Mesenchymal stem cell (in vitro differentiated cells and primary cell): Measurements from ENCODE around the gene C14orf132.

ENCODE experiments used
- DNase-seq: peaks from one replicate; pipeline ENCODE4 v3.0.0-alpha.2; 2013
- H2AFZ ChIP-seq: one replicate; pipeline ENCODE4 v1.6.1; 2013; ENCODE audit warnings: low read depth, mild to moderate bottlenecking, control low read depth, inconsistent platforms, low read length, moderate library complexity
- H2AK5ac ChIP-seq: 2 replicates; pipeline ENCODE4 v1.6.1; 2013; ENCODE audit warnings: low read length, moderate library complexity, mild to moderate bottlenecking, inconsistent platforms; ENCODE audit not compliant: severe bottlenecking
- H2BK120ac ChIP-seq: one replicate; pipeline ENCODE4 v1.6.1; 2013; ENCODE audit warnings: low read depth, mild to moderate bottlenecking, inconsistent platforms, low read length, moderate library complexity
- H2BK12ac ChIP-seq, 2 experiments: one replicate each; pipeline ENCODE4 v1.6.1; 2013; ENCODE audit warnings: inconsistent platforms in 2 of 2, low read length in 2 of 2, mild to moderate bottlenecking in 2 of 2, moderate library complexity in 2 of 2, control low read depth in 1 of 2
- H2BK15ac ChIP-seq: one replicate; pipeline ENCODE4 v1.6.1; 2013; ENCODE audit warnings: mild to moderate bottlenecking, low read depth, inconsistent platforms; ENCODE audit not compliant: poor library complexity, severe bottlenecking
- H2BK5ac ChIP-seq: 2 replicates; pipeline ENCODE4 v1.6.1; 2013; ENCODE audit warnings: low read depth, mild to moderate bottlenecking, low read length, control low read depth, inconsistent platforms; ENCODE audit not compliant: poor library complexity, severe bottlenecking
- H3K14ac ChIP-seq, 2 experiments: one replicate each; pipeline ENCODE4 v1.6.1; 2013; ENCODE audit warnings: inconsistent platforms in 2 of 2, low read length in 2 of 2, control low read depth in 1 of 2, mild to moderate bottlenecking in 1 of 2, moderate library complexity in 1 of 2
- H3K18ac ChIP-seq, 2 experiments: one replicate each; pipeline ENCODE4 v1.6.1; 2013; ENCODE audit warnings: inconsistent platforms in 2 of 2, low read length in 2 of 2, control low read depth in 1 of 2, low read depth in 1 of 2, mild to moderate bottlenecking in 1 of 2
- H3K23ac ChIP-seq, 2 experiments: one replicate each; pipeline ENCODE4 v1.6.1; 2013; ENCODE audit warnings: inconsistent platforms in 2 of 2, low read length in 2 of 2, mild to moderate bottlenecking in 2 of 2, moderate library complexity in 2 of 2, control low read depth in 1 of 2
- H3K27ac ChIP-seq: 2 replicates; pipeline ENCODE4 v1.5.1; 2013; ENCODE audit warnings: mild to moderate bottlenecking, moderate library complexity, low read length, control low read depth, inconsistent platforms; ENCODE audit not compliant: poor library complexity, severe bottlenecking
- H3K27me3 ChIP-seq, 2 experiments: 2 replicates each; pipeline versions ENCODE4 v1.6.1 to v1.7.0; 2013; ENCODE audit warnings: low read length in 2 of 2, mild to moderate bottlenecking in 2 of 2, moderate library complexity in 2 of 2, control low read depth in 1 of 2, inconsistent platforms in 1 of 2; ENCODE audit not compliant: control insufficient read depth in 1 of 2, insufficient read depth in 1 of 2
- H3K36me3 ChIP-seq, 2 experiments: 2 replicates each; pipeline versions ENCODE4 v1.6.1 to v1.7.0; 2013; ENCODE audit warnings: low read length in 2 of 2, control low read depth in 1 of 2, inconsistent platforms in 1 of 2, low read depth in 1 of 2, mild to moderate bottlenecking in 1 of 2; ENCODE audit not compliant: insufficient read depth in 2 of 2, control insufficient read depth in 1 of 2
- H3K4ac ChIP-seq, 2 experiments: one replicate each; pipeline ENCODE4 v1.6.1; 2013; ENCODE audit warnings: inconsistent platforms in 2 of 2, low read length in 2 of 2, mild to moderate bottlenecking in 2 of 2, moderate library complexity in 2 of 2, control low read depth in 1 of 2, low read depth in 1 of 2
- H3K4me1 ChIP-seq: 2 replicates; pipeline ENCODE4 v1.6.1; 2013; ENCODE audit warnings: low read depth, low read length, control low read depth; ENCODE audit not compliant: control insufficient read depth, insufficient read depth
- H3K4me2 ChIP-seq: 2 replicates; pipeline ENCODE4 v1.6.1; 2013; ENCODE audit warnings: low read length, mild to moderate bottlenecking, inconsistent platforms; ENCODE audit not compliant: poor library complexity, severe bottlenecking
- H3K4me3 ChIP-seq, 2 experiments: 2 replicates each; pipeline versions ENCODE4 v1.5.1 to v1.7.0; 2013; ENCODE audit warnings: low read length in 2 of 2, mild to moderate bottlenecking in 2 of 2, control low read depth in 1 of 2, low read depth in 1 of 2; ENCODE audit not compliant: insufficient read depth in 1 of 2
- H3K79me1 ChIP-seq: replicated peaks from 2 replicates; pipeline ENCODE4 v1.6.1; 2013; ENCODE audit warnings: mild to moderate bottlenecking, control low read depth, low read length, inconsistent platforms; ENCODE audit not compliant: poor library complexity, severe bottlenecking
- H3K9ac ChIP-seq: 2 replicates; pipeline ENCODE4 v1.7.0; 2013; ENCODE audit warnings: mild to moderate bottlenecking, low read length, moderate library complexity
- H3K9me3 ChIP-seq: 2 replicates; pipeline ENCODE4 v1.7.0; 2013; ENCODE audit warnings: mild to moderate bottlenecking, low read length; ENCODE audit not compliant: control insufficient read depth
- H4K8ac ChIP-seq: one replicate; pipeline ENCODE4 v1.6.1; 2013; ENCODE audit warnings: inconsistent platforms, mild to moderate bottlenecking, low read length, moderate library complexity
- H4K91ac ChIP-seq: one replicate; pipeline ENCODE4 v1.6.1; 2013; ENCODE audit warnings: mild to moderate bottlenecking, low read length, inconsistent platforms
- WGBS: methylation state at CpG from one replicate; pipeline ENCODE4 v1.1.7; 2013; ENCODE audit warnings: mixed read lengths; 5-methylcytosine and 5-hydroxymethylcytosine counted together

Gene C14orf132

DNA sequence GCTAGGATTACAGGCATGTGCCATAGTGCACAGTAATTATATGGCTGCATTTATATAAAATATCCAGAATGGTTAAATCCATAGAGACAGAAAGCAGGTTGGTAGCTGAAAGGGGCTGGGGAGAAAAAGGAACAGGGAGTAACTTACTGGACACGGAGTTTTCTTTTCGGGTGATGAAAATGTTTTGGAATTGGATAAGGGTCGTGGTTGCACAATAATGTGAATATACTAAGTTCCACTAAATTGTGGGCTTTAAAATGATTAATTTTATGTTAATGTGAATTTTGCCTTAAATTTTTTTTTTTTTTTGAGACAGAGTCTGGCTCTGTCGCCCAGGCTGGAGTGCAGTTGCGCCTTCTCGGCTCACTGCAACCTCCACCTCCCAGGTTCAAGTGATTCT lies 95.3 kb downstream of the C14orf132 start:
- 95% methylated on average over 6 of the region's 6 CpGs for WGBS
- no peak overlapping the region for H3K9ac ChIP-seq

DNA sequence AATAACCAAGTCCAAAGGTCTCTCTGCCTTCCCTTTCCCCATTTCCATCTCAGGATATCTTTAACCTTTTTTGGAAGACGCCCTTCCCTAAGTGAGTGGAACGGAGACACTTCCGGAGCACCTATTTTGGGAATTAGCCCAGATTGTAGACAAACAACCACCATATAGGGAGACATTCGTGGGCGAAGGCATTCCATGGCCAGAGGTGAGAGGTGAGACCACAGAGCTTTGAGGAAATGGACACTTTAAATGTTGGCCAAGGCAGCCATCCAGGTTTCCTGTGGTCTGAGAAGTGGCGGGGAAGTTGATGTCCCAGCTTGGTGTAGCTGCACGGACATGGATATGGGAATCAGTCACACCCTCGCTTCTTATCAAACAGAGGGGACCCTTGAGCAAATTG lies 96.1 kb downstream of the C14orf132 start:
- no peak overlapping the region for H3K23ac ChIP-seq
- no peak overlapping the region for H2AFZ ChIP-seq
- no peak overlapping the region for H4K8ac ChIP-seq
- DNase-seq: peak; percentile 53
- no peaks in the 10 kb centered on the region for H3K4me1 ChIP-seq
- no peak overlapping the region for H3K27ac ChIP-seq
- no peak overlapping the region for H3K14ac ChIP-seq
- H3K4me3 ChIP-seq: no peak overlapping the region
- peaks cover 0 to 3% of the 10 kb centered on the region in 2 experiments for H3K27me3 ChIP-seq
- no peak overlapping the region for H2BK12ac ChIP-seq
- H2BK5ac ChIP-seq: no peak overlapping the region
- H2BK15ac ChIP-seq: no peak overlapping the region
- H3K9me3 ChIP-seq: no peaks in the 10 kb centered on the region
- no peaks in the 10 kb centered on the region for H3K79me1 ChIP-seq
- WGBS: 76% methylated on average over 8 of the region's 8 CpGs
- H3K9ac ChIP-seq: no peak overlapping the region
- H3K4ac ChIP-seq: no peak overlapping the region
- no peak overlapping the region for H3K18ac ChIP-seq
- H3K36me3 ChIP-seq: no peaks in the 10 kb centered on the region
- no peak overlapping the region for H3K4me2 ChIP-seq
- H2AK5ac ChIP-seq: no peak overlapping the region
- H2BK120ac ChIP-seq: peak overlapping the region; percentile 21
- no peak overlapping the region for H4K91ac ChIP-seq

More for the DNA sequence above, 95.3 kb downstream of the C14orf132 start:
- no peak overlapping the region for H2BK15ac ChIP-seq
- H3K27me3 ChIP-seq: peaks cover 0 to 3% of the 10 kb centered on the region in 2 experiments
- H2BK5ac ChIP-seq: no peak overlapping the region
- no peak overlapping the region for H3K4ac ChIP-seq
- no peaks in the 10 kb centered on the region for H3K4me1 ChIP-seq
- H3K36me3 ChIP-seq: no peaks in the 10 kb centered on the region
- no peak overlapping the region for H3K4me2 ChIP-seq
- no peak overlapping the region for H4K91ac ChIP-seq
- no peak overlapping the region for H2BK120ac ChIP-seq
- no peak overlapping the region for H2BK12ac ChIP-seq
- H3K9me3 ChIP-seq: no peaks in the 10 kb centered on the region
- DNase-seq: no peak
- no peak overlapping the region for H3K23ac ChIP-seq
- no peak overlapping the region for H3K27ac ChIP-seq
- no peaks in the 10 kb centered on the region for H3K79me1 ChIP-seq
- H2AFZ ChIP-seq: no peak overlapping the region
- H2AK5ac ChIP-seq: no peak overlapping the region
- no peak overlapping the region for H3K18ac ChIP-seq
- H3K4me3 ChIP-seq: no peak overlapping the region
- no peak overlapping the region for H3K14ac ChIP-seq
- no peak overlapping the region for H4K8ac ChIP-seq

DNA sequence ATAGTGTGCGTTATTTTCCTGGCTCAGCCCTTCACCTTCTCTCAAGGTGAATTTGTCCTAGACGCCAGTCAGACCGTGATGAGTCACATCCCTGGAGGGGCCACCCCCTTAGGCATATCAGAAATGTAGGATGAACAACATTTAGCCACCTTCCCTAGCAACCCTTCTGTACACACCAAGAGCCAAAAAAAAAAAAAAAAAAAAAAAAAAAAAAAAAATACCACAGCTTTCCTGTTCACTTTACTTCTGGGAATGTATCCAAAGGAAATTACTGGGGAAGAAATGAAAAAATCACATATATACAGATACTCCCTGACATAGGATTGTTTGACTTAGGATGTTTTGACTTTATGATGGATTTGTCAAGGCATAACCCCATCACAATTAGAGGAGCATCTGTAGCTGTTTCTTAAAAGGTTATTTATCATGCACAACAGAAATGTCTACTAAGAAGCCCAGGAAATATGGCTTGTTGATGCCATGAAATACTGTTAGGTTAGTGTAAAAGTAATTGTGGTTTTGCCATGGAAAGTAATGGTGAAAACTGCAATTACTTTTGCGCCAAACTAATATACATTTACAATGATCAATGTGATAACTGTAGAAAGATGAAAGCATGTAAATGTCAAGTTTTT lies 97.3 kb downstream of the C14orf132 start:
- H3K9me3 ChIP-seq: no peaks in the 10 kb centered on the region
- H3K9ac ChIP-seq: peak overlapping the region; percentile 39
- no peak overlapping the region for H2BK15ac ChIP-seq
- H2BK5ac ChIP-seq: no peak overlapping the region
- peaks cover 0 to 3% of the 10 kb centered on the region in 2 experiments for H3K27me3 ChIP-seq
- no peak overlapping the region for H3K4me3 ChIP-seq
- no peak overlapping the region for H3K23ac ChIP-seq
- no peak overlapping the region for H2BK120ac ChIP-seq
- H3K79me1 ChIP-seq: no peaks in the 10 kb centered on the region
- H3K27ac ChIP-seq: no peak overlapping the region
- H4K91ac ChIP-seq: no peak overlapping the region
- H2AFZ ChIP-seq: no peak overlapping the region
- no peak overlapping the region for H3K18ac ChIP-seq
- no peak overlapping the region for H3K4me2 ChIP-seq
- 57% methylated on average over 3 of the region's 4 CpGs for WGBS
- no peaks in the 10 kb centered on the region for H3K36me3 ChIP-seq
- H2BK12ac ChIP-seq: no peak overlapping the region
- H3K4me1 ChIP-seq: no peaks in the 10 kb centered on the region
- peak; percentile 81 for DNase-seq
- H2AK5ac ChIP-seq: no peak overlapping the region
- no peak overlapping the region for H3K4ac ChIP-seq
- no peak overlapping the region for H4K8ac ChIP-seq
- no peak overlapping the region for H3K14ac ChIP-seq

DNA sequence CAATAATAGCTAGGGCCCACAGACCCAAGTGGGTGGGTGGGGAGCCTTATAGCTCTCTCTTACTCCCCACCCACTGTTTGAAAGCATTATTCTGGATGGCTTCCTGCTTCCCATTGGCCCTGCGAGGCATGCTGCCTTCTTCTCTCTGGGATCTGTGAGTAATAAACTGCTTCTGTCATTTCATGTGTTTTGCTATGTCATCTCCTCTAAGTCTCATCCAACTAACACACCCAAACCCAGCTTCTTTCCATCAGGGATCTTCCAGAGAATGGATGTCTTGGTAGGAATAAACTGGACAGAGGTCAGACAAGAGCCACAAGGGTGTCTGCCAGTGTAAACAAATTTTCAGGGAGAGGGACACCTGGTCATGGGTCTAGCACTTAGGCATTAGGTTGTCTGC lies 99.1 kb downstream of the C14orf132 start:
- no peak overlapping the region for H3K27ac ChIP-seq
- H2BK5ac ChIP-seq: no peak overlapping the region
- no peaks in the 10 kb centered on the region for H3K27me3 ChIP-seq
- peaks cover 8% of the 10 kb centered on the region for H3K9me3 ChIP-seq
- peak overlapping the region in 1 of 2 experiments; percentile 18 for H3K4ac ChIP-seq
- no peak overlapping the region for H3K23ac ChIP-seq
- DNase-seq: peak; percentile 33
- H4K91ac ChIP-seq: no peak overlapping the region
- H3K18ac ChIP-seq: peak overlapping the region in 1 of 2 experiments; percentile 26
- H4K8ac ChIP-seq: no peak overlapping the region
- no peaks in the 10 kb centered on the region for H3K36me3 ChIP-seq
- H2AFZ ChIP-seq: no peak overlapping the region
- no peak overlapping the region for H2BK120ac ChIP-seq
- H3K79me1 ChIP-seq: no peaks in the 10 kb centered on the region
- no peak overlapping the region for H2BK15ac ChIP-seq
- peak overlapping the region in 1 of 2 experiments; percentile 42 for H2BK12ac ChIP-seq
- peak overlapping the region in 1 of 2 experiments; percentile 27 for H3K4me3 ChIP-seq
- peak overlapping the region; percentile 55 for H3K9ac ChIP-seq
- WGBS: no CpG with 5 or more reads among the region's 1 CpG
- no peak overlapping the region for H3K14ac ChIP-seq
- H3K4me1 ChIP-seq: no peaks in the 10 kb centered on the region
- H3K4me2 ChIP-seq: no peak overlapping the region
- H2AK5ac ChIP-seq: no peak overlapping the region
